ENCODE data around the gene TBXAS1. TPM values are rescaled to one million over a fixed set of nuclear protein-coding genes. Genes with fewer than 3 reads are reported as not detected.

The TBXAS1 gene
- total RNA-seq, 2 donors from 2014 or later: 3.6 to 10.6 TPM

- H3K9me3 ChIP-seq: no peaks in the 10 kb centered on the region
- no peak for ATAC-seq
- no peak overlapping the region for H3K27ac ChIP-seq
- no peaks in the 10 kb centered on the region for H3K36me3 ChIP-seq (replicated peaks in 1 of 2; ENCODE audit: insufficient read depth in 1 of 2, low read depth in 2 of 2)
- intact Hi-C loops (cut with DNase I): no loop called here
- no peak overlapping the region for H3K4me3 ChIP-seq
- no peak for DNase-seq
- no peaks in the 10 kb centered on the region for H3K27me3 ChIP-seq
- TF ChIP-seq POLR2A (IDR thresholded peaks at IDR 0.05): no peak
- no peak for TF ChIP-seq CTCF (IDR thresholded peaks at IDR 0.05)
- no peaks in the 10 kb centered on the region for H3K4me1 ChIP-seq
These were observed 143.0 kb downstream of the TBXAS1 start for GRCh38 chr7:139972029-139972428.

- intact Hi-C loops (cut with DNase I): no loop called here
- Histone ChIP-seq H3K27me3 (no peaks in the 10 kb centered on the region), H3K4me1 (no peaks in the 10 kb centered on the region), H3K4me3 (no peak overlapping the region), H3K27ac (no peak overlapping the region), H3K9me3 (no peaks in the 10 kb centered on the region), H3K36me3 (replicated peaks in 1 of 2; ENCODE audit: insufficient read depth in 1 of 2, low read depth in 2 of 2) (no peaks in the 10 kb centered on the region)
- TF ChIP-seq POLR2A (IDR thresholded peaks at IDR 0.05) (no peak), CTCF (IDR thresholded peaks at IDR 0.05) (no peak)
- ATAC-seq: no peak
- 69 to 72% methylated on average over 11 of the region's 11 CpGs for WGBS, 2 donors
- DNase-seq: no peak
These were observed 144.3 kb downstream of the TBXAS1 start for GRCh38 chr7:139973101-139974050.

GRCh38 chr7:139974179-139974811, 145.2 kb downstream of the TBXAS1 start:
- intact Hi-C loops (cut with DNase I): no loop called here
- ATAC-seq (no peak), DNase-seq (no peak)
- Histone ChIP-seq H3K9me3 (no peaks in the 10 kb centered on the region), H3K36me3 (replicated peaks in 1 of 2; ENCODE audit: insufficient read depth in 1 of 2, low read depth in 2 of 2) (no peaks in the 10 kb centered on the region), H3K27ac (no peak overlapping the region), H3K4me1 (no peaks in the 10 kb centered on the region), H3K4me3 (no peak overlapping the region), H3K27me3 (no peaks in the 10 kb centered on the region)
- 84 to 87% methylated on average over 13 of the region's 13 CpGs for WGBS, 2 donors
- TF ChIP-seq CTCF (IDR thresholded peaks at IDR 0.05) (no peak), POLR2A (IDR thresholded peaks at IDR 0.05) (no peak)

GRCh38 chr7:139976055-139976837, 147.2 kb downstream of the TBXAS1 start:
- Histone ChIP-seq H3K4me1 (no peaks in the 10 kb centered on the region), H3K4me3 (no peak overlapping the region), H3K27me3 (no peaks in the 10 kb centered on the region), H3K27ac (no peak overlapping the region), H3K36me3 (replicated peaks in 1 of 2; ENCODE audit: insufficient read depth in 1 of 2, low read depth in 2 of 2) (no peaks in the 10 kb centered on the region), H3K9me3 (no peaks in the 10 kb centered on the region)
- no peak for TF ChIP-seq POLR2A (IDR thresholded peaks at IDR 0.05)
- no peak for TF ChIP-seq CTCF (IDR thresholded peaks at IDR 0.05)
- 83 to 84% methylated on average over 9 to 11 of the region's 11 CpGs for WGBS, 2 donors
- no peak for DNase-seq
- no peak for ATAC-seq
- intact Hi-C loops (cut with DNase I): no loop called here
